Endothelial cell of umbilical vein (primary cell): ENCODE results near the gene KRTAP4-8. TPM values are rescaled to one million over a fixed set of nuclear protein-coding genes. Genes with fewer than 3 reads are reported as not detected.
"Not testable (repeated sequence)": the region's sequence is repeated elsewhere in the genome, so short reads cannot be mapped to it uniquely, and the experiment has no call there.

Experiments used
- BruUV-seq: library from RNA; stranded (reverse); fragments of 400-500 nt; replicated peaks from 2 replicates; lab custom pipeline; 2021; lab: Mats Ljungman, UMichigan
- CTCF ChIA-PET: fragments of 300-600, 350-600 bp; sonication (Branson Sonifier 250); formaldehyde crosslinking; loops from one replicate; lab custom pipeline; 2021; ENCODE audit warnings: antibody characterized with exemption, inconsistent platforms; lab: Charles Lee
- POLR2A ChIA-PET: fragments of 300-600, 350-600 bp; sonication (Branson Sonifier 250); formaldehyde crosslinking; loops from one replicate; lab custom pipeline; 2021; ENCODE audit warnings: antibody characterized with exemption, inconsistent platforms; lab: Charles Lee
- DNase-seq: peaks from one replicate; pipeline ENCODE4 v3.0.0-alpha.2; 2011; ENCODE audit warnings: low read depth, low spot score
- FAIRE-seq: peaks from 2 replicates; lab custom pipeline; 2011; peaks lifted over from hg19 to GRCh38; lab: Jason Lieb, UNC
- H2AFZ ChIP-seq: 2 replicates; pipeline ENCODE4 v1.6.0; 2012; ENCODE audit warnings: low read depth, low read length, control low read depth, inconsistent platforms
- H3K27ac ChIP-seq: 2 replicates; pipeline ENCODE4 v1.5.1; 2011; ENCODE audit warnings: low read depth, mild to moderate bottlenecking, control low read depth, low read length, moderate library complexity; ENCODE audit not compliant: insufficient read depth
- H3K27me3 ChIP-seq, 2 experiments: 2 replicates each; pipeline versions ENCODE4 v1.6.0 to v1.6.1; 2011; ENCODE audit warnings: low read length in 2 of 2, mixed read lengths in 1 of 2; ENCODE audit not compliant: control insufficient read depth in 2 of 2, insufficient read depth in 2 of 2
- H3K36me3 ChIP-seq, 2 experiments: 2 replicates in 1 of 2; 3 replicates in 1 of 2; pipeline ENCODE4 v1.5.1; 2011; ENCODE audit warnings: low read length in 2 of 2, mild to moderate bottlenecking in 1 of 2, moderate library complexity in 1 of 2; ENCODE audit not compliant: control insufficient read depth in 2 of 2, insufficient read depth in 2 of 2; ENCODE audit errors: extremely low read depth in 1 of 2
- H3K4me1 ChIP-seq: 3 replicates; pipeline ENCODE4 v1.5.1; 2011; ENCODE audit warnings: mild to moderate bottlenecking, low read length; ENCODE audit not compliant: control insufficient read depth, insufficient read depth; ENCODE audit errors: extremely low read depth
- H3K4me2 ChIP-seq: 2 replicates; pipeline ENCODE4 v1.6.1; 2011; ENCODE audit warnings: low read length, control low read depth, mixed read lengths; ENCODE audit not compliant: insufficient read depth
- H3K4me3 ChIP-seq, 3 experiments: fragments of 200-600 bp in 1 of 3; sonication (generic), shearing (Covaris generic) in 1 of 3; replicated peaks in 1 of 3; 2 replicates each; pipeline ENCODE4 v1.5.1; 2011 to 2016; ENCODE audit warnings: control low read depth in 3 of 3, low read length in 3 of 3, mild to moderate bottlenecking in 2 of 3, inconsistent platforms in 1 of 3, low read depth in 1 of 3, moderate library complexity in 1 of 3; ENCODE audit not compliant: insufficient read depth in 1 of 3
- H3K79me2 ChIP-seq: 2 replicates; pipeline ENCODE4 v1.6.0; 2012; ENCODE audit warnings: low read length, inconsistent platforms; ENCODE audit not compliant: control insufficient read depth, insufficient read depth
- H3K9ac ChIP-seq: replicated peaks from 2 replicates; pipeline ENCODE3; 2011; ENCODE audit warnings: low read length, control low read depth; ENCODE audit not compliant: insufficient read depth; ENCODE audit errors: extremely low read depth
- H3K9me1 ChIP-seq: replicated peaks from 3 replicates; pipeline ENCODE4 v1.6.0; 2011; ENCODE audit warnings: mild to moderate bottlenecking, low read length; ENCODE audit not compliant: control insufficient read depth, insufficient read depth; ENCODE audit errors: extremely low read depth
- H3K9me3 ChIP-seq: replicated peaks from 2 replicates; pipeline ENCODE4 v1.5.1; 2012; ENCODE audit warnings: low read length, inconsistent platforms; ENCODE audit not compliant: control insufficient read depth, insufficient read depth
- H4K20me1 ChIP-seq: replicated peaks from 2 replicates; pipeline ENCODE3; 2011; ENCODE audit warnings: mild to moderate bottlenecking, low read length; ENCODE audit not compliant: control insufficient read depth, insufficient read depth; ENCODE audit errors: extremely low read depth
- CTCF ChIP-seq, 2 donors: IDR thresholded peaks; 1 replicate in 1 of 2; 2 replicates in 1 of 2; pipeline ENCODE4 v1.5.1; 2011; ENCODE audit warnings: low read length in 2 of 2, mild to moderate bottlenecking in 2 of 2, moderate library complexity in 2 of 2, control low read depth in 1 of 2, inconsistent platforms in 1 of 2, low read depth in 1 of 2; ENCODE audit not compliant: insufficient read depth in 1 of 2; ENCODE audit errors: extremely low read depth in 1 of 2
- EZH2 ChIP-seq: IDR thresholded peaks from 2 replicates; pipeline ENCODE4 v1.6.1; 2012; ENCODE audit warnings: borderline replicate concordance, low read depth, mild to moderate bottlenecking, moderate library complexity, low read length, inconsistent platforms; ENCODE audit not compliant: severe bottlenecking
- FOS ChIP-seq: IDR thresholded peaks from 2 replicates; pipeline ENCODE4 v1.6.1; 2011; ENCODE audit warnings: mild to moderate bottlenecking, low read length, moderate library complexity, borderline replicate concordance; ENCODE audit not compliant: insufficient read depth
- GATA2 ChIP-seq: IDR thresholded peaks from 2 replicates; pipeline ENCODE4 v1.7.0; 2011; ENCODE audit warnings: low read depth, mild to moderate bottlenecking, moderate library complexity, mixed read lengths, low read length; ENCODE audit not compliant: insufficient read length, insufficient read depth
- JUN ChIP-seq: IDR thresholded peaks from 2 replicates; pipeline ENCODE4 v1.6.1; 2011; ENCODE audit warnings: borderline replicate concordance, low read depth; ENCODE audit not compliant: insufficient read length, insufficient read depth
- MAX ChIP-seq: IDR thresholded peaks from 2 replicates; pipeline ENCODE4 v1.6.1; 2011; ENCODE audit not compliant: insufficient read depth, insufficient read length
- MYC ChIP-seq: IDR thresholded peaks from one replicate; pipeline ENCODE4 v1.6.1; 2011; ENCODE audit warnings: mild to moderate bottlenecking, low read depth, low read length
- POLR2A ChIP-seq: IDR thresholded peaks from 2 replicates; pipeline ENCODE4 v1.6.1; 2012; ENCODE audit warnings: low read depth, mild to moderate bottlenecking, control low read depth, low read length
- POLR2AphosphoS5 ChIP-seq: IDR thresholded peaks from 2 replicates; pipeline ENCODE4 v1.6.1; 2012; ENCODE audit warnings: low read depth, mild to moderate bottlenecking, control low read depth, low read length, moderate library complexity; ENCODE audit not compliant: insufficient read depth
- dilution Hi-C: fragments of 300-500 bp; cut with MboI; formaldehyde crosslinking; loops from one replicate; pipeline ENCODE4 v1.15.0; 2019; ENCODE audit warnings: low sequenced_read_pairs; ENCODE audit not compliant: extremely low pct_ligation_motif_present
- intact Hi-C: fragments of 100-400 bp; cut with micrococcal nuclease; formaldehyde crosslinking; loops from one replicate; pipeline ENCODE4 v1.10.0; 2022
- polyA plus RNA-seq, 4 experiments: library from polyadenylated mRNA; depleted of rRNA in 3 of 4; stranded (reverse) in 3 of 4; unstranded in 1 of 4; fragments of >200 nt; gene quantifications; 2 replicates each; pipeline versions ENCODE4 v1.2.1 to v1.2.3, GENCODE V29; 2011 to 2012; ENCODE audit warnings: missing spikeins in 1 of 4
- total RNA-seq: library from RNA; stranded (reverse); gene quantifications from 2 replicates; pipeline ENCODE4 v1.2.3, GENCODE V29; 2021

KRTAP4-8 gene
- total and polyA plus RNA-seq, 2 donors (not counting 3 experiments of a cell fraction or from before 2014, with no cell fraction given): not detected

- DNase-seq (no peak), FAIRE-seq (no peak)
- Histone ChIP-seq H3K27me3 (peaks cover 4 to 5% of the 10 kb centered on the region in 2 experiments), H3K79me2 (no peaks in the 10 kb centered on the region), H4K20me1 (no peaks in the 10 kb centered on the region), H3K9me1 (no peaks in the 10 kb centered on the region), H3K27ac (no peak within 1 kb of the TSS), H3K4me1 (no peaks in the 10 kb centered on the region), H3K36me3 (no peaks in the 10 kb centered on the region), H3K9ac (no peak within 1 kb of the TSS), H3K4me3 (no peak within 1 kb of the TSS), H2AFZ (no peak within 1 kb of the TSS), H3K4me2 (no peak within 1 kb of the TSS), H3K9me3 (no peaks in the 10 kb centered on the region)
- TF ChIP-seq POLR2AphosphoS5 (no peak), EZH2 (no peak), JUN (no peak), FOS (no peak), POLR2A (no peak), CTCF (IDR thresholded peaks at IDR 0.05; ENCODE audit: extremely low read depth in 1 of 2, insufficient read depth in 1 of 2, low read depth in 1 of 2, low read length in 2 of 2) (no peak), GATA2 (no peak), MAX (no peak), MYC (no peak)
- dilution Hi-C loops (no loop called here), intact Hi-C loops (no loop called here)
- ChIA-PET CTCF (no interaction called here), POLR2A (no interaction called here)
- BruUV-seq: no TSS peak
These were observed 31.9 kb downstream of the KRTAP4-8 start, which contains the start of gene KRTAP2-4 for GRCh38 chr17:41065829-41066624. Gene KRTAP2-4 (minus strand): TSS chr17:41065879. CDS start chr17:41065845, 34 bp downstream.

- H3K4me1 ChIP-seq, BruUV-seq, intact Hi-C loops, dilution Hi-C loops, H3K79me2 ChIP-seq, H2AFZ ChIP-seq, DNase-seq, H4K20me1 ChIP-seq, H3K4me2 ChIP-seq, H3K4me3 ChIP-seq, POLR2A ChIA-PET, H3K9me1 ChIP-seq, FAIRE-seq, H3K9ac ChIP-seq, CTCF ChIA-PET, H3K27me3 ChIP-seq, H3K9me3 ChIP-seq, H3K36me3 ChIP-seq, H3K27ac ChIP-seq: not testable (repeated sequence)
These were observed 32.8 kb downstream of the KRTAP4-8 start for GRCh38 chr17:41065016-41065689.
